ENCODE results near the gene IQCK.

Gene IQCK

GRCh38 chr16:19722981-19723380 is 4.9 kb downstream of the IQCK start:
- Histone ChIP-seq H3K4me3 (ENCODE audit: severe bottlenecking) (no peak overlapping the region), H3K27ac (ENCODE audit: poor library complexity, severe bottlenecking) (no peak overlapping the region), H3K9me3 (ENCODE audit: severe bottlenecking) (no peaks in the 10 kb centered on the region), H3K27me3 (ENCODE audit: insufficient read depth, poor library complexity, severe bottlenecking) (no peaks in the 10 kb centered on the region), H3K4me1 (ENCODE audit: insufficient read depth, poor library complexity, severe bottlenecking) (no peaks in the 10 kb centered on the region), H3K36me3 (ENCODE audit: low read depth) (no peaks in the 10 kb centered on the region)
- DNase-seq (ENCODE audit: low spot score) (no peak), ATAC-seq (ENCODE audit: low read depth) (no peak)
- TF ChIP-seq CTCF (IDR thresholded peaks at IDR 0.05; ENCODE audit: poor library complexity, severe bottlenecking) = no peak

GRCh38 chr16:19728636-19728965 is 10.5 kb downstream of the IQCK start:
- H3K36me3 ChIP-seq (ENCODE audit: low read depth) = no peaks in the 10 kb centered on the region
- TF ChIP-seq CTCF (IDR thresholded peaks at IDR 0.05; ENCODE audit: poor library complexity, severe bottlenecking) = no peak
- H3K9me3 ChIP-seq (ENCODE audit: severe bottlenecking) = no peaks in the 10 kb centered on the region
- H3K4me3 ChIP-seq (ENCODE audit: severe bottlenecking) = no peak overlapping the region
- H3K27ac ChIP-seq (ENCODE audit: poor library complexity, severe bottlenecking) = no peak overlapping the region
- H3K4me1 ChIP-seq (ENCODE audit: insufficient read depth, poor library complexity, severe bottlenecking) = no peaks in the 10 kb centered on the region
- DNase-seq (ENCODE audit: low spot score) (no peak), ATAC-seq (ENCODE audit: low read depth) (no peak)
- H3K27me3 ChIP-seq (ENCODE audit: insufficient read depth, poor library complexity, severe bottlenecking) = no peaks in the 10 kb centered on the region

GRCh38 chr16:19733551-19733950 is 15.5 kb downstream of the IQCK start:
- no peak for TF ChIP-seq CTCF (IDR thresholded peaks at IDR 0.05; ENCODE audit: poor library complexity, severe bottlenecking)
- ATAC-seq (ENCODE audit: low read depth) (no peak), DNase-seq (ENCODE audit: low spot score) (no peak)
- no peaks in the 10 kb centered on the region for H3K27me3 ChIP-seq (ENCODE audit: insufficient read depth, poor library complexity, severe bottlenecking)
- no peak overlapping the region for H3K27ac ChIP-seq (ENCODE audit: poor library complexity, severe bottlenecking)
- 0 out of 2 replicates have a peak, but pooled peaks cover 6% of the 10 kb centered on the region for H3K36me3 ChIP-seq (ENCODE audit: low read depth)
- no peaks in the 10 kb centered on the region for H3K4me1 ChIP-seq (ENCODE audit: insufficient read depth, poor library complexity, severe bottlenecking)
- H3K4me3 ChIP-seq (ENCODE audit: severe bottlenecking) = no peak overlapping the region
- H3K9me3 ChIP-seq (ENCODE audit: severe bottlenecking) = no peaks in the 10 kb centered on the region

GRCh38 chr16:19735074-19735867 is 17.2 kb downstream of the IQCK start:
- H3K9me3 ChIP-seq (ENCODE audit: severe bottlenecking) = no peaks in the 10 kb centered on the region
- no peak overlapping the region for H3K4me3 ChIP-seq (ENCODE audit: severe bottlenecking)
- DNase-seq (ENCODE audit: low spot score) (no peak), ATAC-seq (ENCODE audit: low read depth) (no peak)
- 0 out of 2 replicates have a peak, but pooled peaks cover 6% of the 10 kb centered on the region for H3K36me3 ChIP-seq (ENCODE audit: low read depth)
- H3K4me1 ChIP-seq (ENCODE audit: insufficient read depth, poor library complexity, severe bottlenecking) = no peaks in the 10 kb centered on the region
- no peak for TF ChIP-seq CTCF (IDR thresholded peaks at IDR 0.05; ENCODE audit: poor library complexity, severe bottlenecking)
- no peaks in the 10 kb centered on the region for H3K27me3 ChIP-seq (ENCODE audit: insufficient read depth, poor library complexity, severe bottlenecking)
- H3K27ac ChIP-seq (ENCODE audit: poor library complexity, severe bottlenecking) = no peak overlapping the region

Measured in RWPE2 (cell line).